GM19043 (cell line): ENCODE data around the gene MGAT4C.

Experiments
- ATAC-seq: cut with Tn5 transposase; IDR thresholded peaks from one replicate; pipeline ENCODE4 v1.9.1; 2021; ENCODE audit warnings: low read depth; ENCODE audit not compliant: unreplicated experiment

MGAT4C gene

DNA sequence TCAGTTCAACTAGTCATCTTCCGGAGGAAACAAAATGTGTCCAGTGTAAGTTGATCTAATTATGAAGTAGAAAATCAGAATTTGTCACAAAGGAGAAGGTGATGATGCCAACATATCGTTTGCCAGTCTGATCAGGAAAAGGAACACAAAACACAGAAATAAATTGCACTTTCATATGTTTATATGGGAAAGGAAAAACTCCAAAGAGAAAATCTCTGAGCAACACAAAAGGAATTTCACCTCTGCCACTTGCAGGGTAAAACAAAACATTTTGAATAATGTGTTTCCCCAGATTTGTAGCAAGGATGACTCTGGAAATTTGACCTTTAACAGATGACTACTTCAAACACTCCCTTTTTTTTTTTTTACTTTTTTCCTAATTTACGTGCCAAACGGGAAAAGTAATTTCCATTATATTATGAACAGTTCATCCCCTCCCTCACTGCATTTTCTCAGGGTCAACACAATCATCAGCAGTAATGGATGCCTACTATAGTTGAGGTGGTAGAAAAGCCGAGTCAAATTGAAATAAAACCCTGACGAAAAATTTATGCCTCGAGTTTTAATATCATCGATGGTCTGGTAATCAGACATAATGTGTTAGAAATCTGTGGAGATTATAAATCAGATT is 25.6 kb downstream of the MGAT4C start:
- no peak for ATAC-seq

DNA sequence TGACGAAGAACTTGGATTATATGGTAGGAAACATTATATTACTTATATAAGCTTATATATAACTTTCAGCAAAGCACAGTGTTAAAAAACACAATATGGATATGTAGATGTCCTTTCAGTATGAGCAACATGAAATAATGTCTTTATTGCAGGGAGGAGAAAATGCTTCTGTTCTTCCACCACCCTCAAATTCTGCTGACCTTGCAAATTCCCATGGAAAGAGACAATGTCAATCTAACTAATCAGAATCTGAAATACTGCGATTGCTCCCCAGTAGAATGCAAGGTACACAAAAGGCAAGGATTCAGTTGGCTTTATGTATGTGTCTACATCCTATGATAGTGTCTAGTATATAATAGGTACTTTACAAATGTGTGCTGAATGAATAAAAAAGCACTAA is 26.4 kb downstream of the MGAT4C start:
- no peak for ATAC-seq

DNA sequence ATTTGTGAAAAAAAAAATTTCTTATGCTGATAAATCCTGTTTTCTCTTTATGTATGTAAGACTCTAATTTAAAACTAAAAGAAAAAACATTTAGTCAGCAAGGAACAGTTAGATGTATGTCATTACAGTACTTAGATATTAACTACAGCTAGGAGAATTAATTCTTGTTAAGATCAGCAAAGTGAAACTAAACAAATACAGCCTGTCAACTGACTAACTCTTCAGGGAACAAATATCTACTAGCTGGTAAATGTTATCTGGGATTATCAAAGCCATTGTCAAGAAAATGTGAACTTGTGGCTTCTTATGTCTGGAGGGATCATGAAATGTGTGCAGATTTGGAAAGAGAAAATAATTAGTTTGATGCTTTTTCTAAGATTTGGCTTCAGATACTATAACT is 27.5 kb downstream of the MGAT4C start:
- no peak for ATAC-seq

DNA sequence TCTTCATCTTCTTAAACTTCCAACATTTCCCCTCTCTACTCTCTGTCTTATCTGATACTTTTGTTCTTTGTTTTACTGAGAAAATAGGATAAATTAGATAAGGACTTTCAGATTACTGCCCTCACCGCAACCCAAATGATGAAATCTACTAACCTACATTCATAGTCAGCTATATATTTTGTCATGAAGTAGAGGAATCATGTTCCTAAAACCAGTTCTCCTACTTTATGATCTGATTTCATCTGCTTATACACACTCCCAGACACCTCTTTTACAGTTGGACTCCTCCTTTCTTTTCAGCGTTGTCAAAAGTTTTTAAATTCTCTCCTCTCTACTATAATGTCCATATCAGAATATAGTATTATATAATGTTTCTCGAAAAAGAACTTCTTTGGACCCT is 29.7 kb downstream of the MGAT4C start:
- ATAC-seq: no peak

DNA sequence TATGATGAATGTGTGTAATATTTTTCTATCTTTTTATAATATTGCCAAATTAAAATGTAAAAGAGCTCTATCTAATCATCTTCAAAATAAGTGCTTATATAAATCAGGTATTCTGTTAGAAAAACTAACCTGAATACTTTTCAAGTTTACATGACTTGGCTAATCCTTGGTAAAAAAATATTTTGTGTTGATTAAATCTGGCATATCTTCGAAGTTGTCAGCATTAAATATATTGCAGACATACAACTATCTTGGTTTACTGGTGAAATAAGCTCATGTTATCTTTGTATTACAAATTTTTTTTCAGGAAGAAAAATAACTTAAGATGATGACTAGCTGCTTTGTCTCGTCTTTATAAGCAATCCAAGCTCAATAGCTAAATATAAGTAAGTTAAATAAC is 39.6 kb downstream of the MGAT4C start:
- ATAC-seq: no peak

DNA sequence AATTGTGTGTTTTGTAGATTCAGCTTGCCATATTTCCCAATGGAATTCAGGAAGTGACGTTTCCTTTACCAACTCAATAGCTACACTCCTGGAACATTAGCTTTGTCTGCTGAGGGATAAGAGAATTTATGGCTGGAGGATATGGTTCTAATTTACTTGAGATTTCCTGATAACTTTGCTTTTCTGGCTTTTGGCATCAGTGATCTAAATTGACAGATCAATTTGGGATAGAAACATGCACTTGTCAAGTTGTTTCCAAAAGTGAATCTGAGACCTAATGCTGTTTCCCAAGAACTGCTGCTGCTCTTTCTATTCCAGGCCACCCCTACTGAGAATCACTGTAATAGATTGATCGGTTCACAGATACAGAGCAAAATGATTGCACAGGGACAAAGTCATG is 43.2 kb downstream of the MGAT4C start:
- no peak for ATAC-seq

DNA sequence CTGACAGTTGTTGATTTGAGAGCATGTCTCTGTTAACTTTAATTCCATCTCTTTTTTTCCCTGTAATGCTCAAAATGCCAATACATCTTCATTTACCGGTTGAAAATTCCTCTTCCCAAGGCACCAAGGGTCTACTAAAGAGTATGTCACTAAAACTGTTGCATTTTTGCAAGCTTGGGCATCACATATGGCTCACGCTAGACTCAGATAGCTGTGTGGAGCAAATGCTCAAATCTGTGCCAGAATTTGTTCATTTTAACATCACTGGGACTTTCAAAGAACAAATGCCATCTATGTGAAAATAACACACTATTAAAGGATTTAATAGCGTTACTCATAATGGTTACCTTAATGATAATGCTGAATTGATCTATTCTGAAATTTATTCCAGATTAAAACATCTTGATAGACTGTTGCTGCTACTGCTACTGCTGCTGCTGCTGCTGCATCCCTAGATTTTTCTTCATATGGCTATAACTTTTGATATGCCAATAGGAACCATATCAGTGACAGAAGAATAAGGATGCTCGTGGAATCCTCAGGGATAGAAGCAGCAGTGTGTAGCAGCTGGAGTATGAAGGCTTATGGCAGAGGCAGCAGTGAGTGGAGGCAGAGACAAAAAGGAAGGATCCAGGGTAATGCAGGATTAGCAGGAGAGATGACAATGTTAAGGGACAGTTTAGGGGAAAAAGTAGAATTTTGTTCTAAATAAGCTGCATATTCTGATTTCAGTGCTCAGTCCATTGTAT is 57.3 kb downstream of the MGAT4C start:
- ATAC-seq: no peak

DNA sequence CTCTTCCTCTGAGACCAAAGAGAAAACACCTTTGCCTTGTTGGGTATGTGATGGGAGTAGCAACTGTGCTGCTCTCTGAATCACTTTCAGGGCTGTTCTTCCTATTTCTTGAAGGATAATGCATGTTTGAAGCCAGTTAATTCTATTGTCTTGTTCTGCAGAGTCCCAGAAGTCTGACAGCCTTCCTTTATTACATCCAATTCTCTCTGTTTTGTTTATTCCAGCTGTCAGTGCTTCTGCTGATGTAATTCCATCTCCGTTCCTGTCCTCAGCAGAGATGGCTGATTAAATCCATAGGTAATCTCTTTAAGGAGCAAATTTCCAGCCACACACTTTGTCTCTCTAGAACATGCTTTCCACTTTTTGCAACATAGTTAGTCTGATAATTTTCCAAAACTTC is 59.7 kb downstream of the MGAT4C start:
- ATAC-seq: no peak

DNA sequence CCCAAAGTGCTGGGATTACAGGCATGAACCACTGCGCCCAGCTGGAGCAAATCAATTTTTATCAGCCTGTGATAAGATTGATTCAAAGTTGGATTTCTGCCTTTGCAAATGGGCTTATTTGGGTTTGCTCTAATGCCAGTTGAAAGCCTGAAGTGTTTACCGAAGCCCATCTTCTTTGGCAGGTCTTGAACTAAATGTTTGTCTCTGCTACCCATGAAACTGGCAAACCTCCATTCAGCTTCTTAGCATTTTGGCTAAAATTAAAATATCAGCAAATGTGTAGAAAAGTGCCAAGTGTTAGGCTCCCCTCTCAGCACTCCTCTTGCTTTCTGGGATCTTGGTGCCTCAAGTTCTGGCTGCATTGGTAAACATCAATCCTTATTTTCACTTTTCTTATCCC is 61.5 kb downstream of the MGAT4C start:
- ATAC-seq: no peak

DNA sequence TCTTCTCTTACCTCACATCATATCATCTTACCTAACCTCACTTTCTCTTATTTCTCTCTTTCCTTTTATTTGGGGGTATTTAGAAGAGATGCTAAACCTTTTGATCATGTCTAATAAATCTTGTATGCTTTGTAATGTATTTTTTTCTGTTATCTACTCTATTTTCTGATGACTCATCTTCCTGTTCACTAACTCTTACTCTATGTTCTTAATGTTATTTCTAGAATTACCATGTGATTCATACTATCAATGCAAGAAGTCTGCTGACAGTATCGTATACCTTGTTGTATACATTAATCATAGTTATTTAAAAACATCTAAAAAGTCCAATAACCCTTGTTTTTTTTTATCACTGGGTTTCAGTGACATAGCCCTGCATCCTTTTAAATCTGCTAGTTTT is 62.3 kb downstream of the MGAT4C start:
- no peak for ATAC-seq

DNA sequence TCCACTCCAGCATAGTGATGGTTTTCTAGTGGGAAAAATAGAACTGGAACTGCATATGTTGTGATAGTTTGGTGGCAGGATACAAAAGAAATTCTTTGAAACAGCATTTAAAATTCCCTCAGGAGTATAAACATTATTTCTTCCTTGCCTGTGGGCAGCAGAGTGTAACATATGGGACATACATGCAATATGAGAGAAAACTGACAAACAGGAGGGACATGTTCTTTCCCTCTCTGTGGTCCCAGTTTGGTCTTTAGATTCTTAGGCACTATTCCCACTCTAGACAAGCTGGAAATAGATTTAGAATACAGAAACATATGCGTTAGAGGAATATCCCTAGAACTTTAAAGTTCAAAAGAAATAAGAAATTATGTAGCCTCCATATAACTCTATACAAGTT is 68.0 kb downstream of the MGAT4C start:
- no peak for ATAC-seq

DNA sequence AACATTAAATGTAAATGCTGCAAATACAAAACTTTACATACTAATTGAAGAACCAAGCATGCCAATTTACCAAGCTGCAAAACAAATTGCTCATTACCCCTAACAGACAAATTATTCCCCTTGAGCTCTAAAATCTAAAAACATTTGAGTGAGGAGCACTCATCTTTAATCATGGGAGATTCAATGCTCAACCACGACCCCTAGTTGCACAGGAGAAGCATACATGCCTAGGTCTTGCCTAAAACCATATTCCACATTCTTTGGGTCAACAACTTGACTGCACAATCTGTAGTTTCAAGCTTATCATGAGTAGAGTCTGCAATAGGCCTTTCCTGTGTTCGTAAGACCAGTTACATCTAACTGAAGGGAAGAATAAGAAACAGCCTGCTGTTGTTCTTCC is 69.7 kb downstream of the MGAT4C start:
- ATAC-seq: no peak

DNA sequence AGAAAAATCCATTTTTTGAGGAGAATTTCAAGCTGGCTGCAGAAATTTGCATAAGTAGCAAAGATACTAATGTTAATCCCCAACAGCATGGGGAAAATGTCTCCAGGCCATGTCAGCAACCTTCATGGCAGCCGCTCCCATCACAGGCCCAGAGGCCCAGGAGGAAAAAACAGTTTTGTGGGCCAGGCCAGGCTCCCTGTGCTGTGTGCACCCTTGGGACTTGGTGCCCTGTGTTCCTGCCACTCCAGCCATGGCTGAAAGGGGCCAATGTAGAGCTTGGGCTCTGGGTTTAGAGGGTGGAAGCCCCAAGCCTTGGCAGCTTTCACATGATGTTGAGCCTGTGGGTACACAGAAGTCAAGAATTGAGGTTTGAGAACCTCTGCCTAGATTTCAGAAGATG is 76.3 kb downstream of the MGAT4C start:
- no peak for ATAC-seq

DNA sequence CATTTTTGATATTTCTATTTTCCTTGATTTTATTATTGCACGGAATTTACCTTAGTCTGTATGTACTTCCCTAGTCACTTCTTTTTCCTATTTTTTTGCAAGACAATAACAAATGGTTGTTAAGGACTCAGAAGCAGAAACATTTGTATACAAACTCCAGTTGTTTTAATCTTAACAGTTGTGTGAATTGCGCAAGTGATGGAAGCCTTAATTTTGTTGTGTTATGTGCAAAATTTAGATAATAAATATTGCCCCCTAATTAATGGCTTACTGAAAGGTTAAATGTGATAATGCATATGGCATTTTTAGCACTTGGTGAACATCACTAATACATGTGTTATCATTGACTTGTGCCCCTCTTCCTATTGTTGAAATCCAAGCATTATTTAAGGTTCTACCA is 82.0 kb downstream of the MGAT4C start:
- no peak for ATAC-seq

DNA sequence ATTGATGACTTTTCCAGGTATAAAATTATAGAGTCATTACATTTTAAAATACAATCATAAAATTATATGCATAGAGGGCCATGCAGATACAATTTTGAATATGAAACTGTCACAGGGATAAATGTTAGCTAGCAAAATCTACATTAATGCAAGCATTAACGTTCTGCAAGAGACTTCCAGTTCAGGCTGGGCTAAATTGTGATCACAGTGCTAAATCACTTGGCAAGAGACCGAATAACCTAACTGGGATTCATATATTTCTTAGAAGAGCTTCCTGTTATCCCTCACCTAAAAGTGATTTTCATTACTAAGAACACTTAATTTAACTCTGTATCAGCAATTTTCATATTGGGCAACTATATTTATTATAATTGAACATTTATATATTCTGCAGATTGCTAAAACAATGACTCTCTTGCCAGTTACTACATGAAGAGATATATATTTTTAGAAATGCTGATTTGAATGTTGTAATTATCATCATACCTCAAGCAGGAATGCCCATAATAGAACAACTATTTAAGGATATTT is 83.2 kb downstream of the MGAT4C start:
- ATAC-seq: no peak

DNA sequence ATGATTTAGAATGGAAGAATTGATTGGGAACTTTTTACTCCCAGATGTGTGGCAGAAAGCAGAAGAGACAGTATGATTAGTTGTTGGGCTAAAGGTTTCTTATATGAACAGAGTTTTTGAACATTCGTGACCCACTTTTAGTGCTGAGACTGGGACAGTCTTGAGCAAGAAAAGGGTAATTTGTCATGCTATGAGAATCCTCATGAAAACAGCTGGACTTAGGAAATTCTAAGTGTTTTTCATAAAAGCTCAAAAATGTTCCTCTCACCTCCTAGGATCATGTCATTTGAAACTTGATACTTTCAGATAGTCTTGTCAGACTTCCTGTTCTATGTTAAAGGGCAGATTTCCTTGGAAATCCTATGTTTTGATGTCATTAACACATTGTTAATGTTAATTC is 86.1 kb downstream of the MGAT4C start:
- ATAC-seq: no peak

DNA sequence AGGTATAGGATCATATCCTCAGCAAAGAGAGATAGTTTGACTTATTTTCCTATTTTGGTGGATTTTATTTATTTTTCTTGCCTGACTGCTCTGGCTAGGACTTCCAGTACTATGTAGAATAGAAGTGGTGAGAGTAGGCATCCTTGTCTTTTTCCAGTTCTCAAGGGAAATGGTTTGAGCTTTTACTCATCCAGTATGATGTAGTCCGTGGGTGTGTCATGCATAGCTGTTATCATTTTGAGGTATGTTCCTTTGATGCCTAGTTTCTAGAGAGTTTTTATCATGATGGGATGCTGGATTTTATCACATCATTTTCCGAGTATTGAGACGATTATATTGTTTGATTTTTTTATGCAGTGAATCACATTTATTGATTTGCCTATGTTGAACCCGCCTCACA is 97.2 kb downstream of the MGAT4C start:
- ATAC-seq: no peak

DNA sequence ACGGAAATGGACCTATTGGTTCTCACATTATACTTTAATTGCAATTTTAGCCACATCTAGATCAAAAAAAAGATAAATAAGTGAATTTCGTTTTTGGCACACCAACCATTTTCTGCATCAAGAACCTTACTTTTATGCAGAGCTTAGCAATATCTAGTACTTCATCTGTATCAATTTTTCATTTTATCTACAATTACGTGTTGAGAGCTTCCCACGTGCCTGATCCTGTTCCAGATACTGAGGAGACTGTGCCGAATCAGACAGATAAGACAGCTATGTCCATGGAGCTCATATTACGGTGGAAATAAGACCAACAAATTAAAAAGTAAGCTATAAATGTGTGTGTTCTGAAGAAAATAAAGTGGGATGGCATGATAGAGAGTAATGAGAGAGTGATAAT is 101.6 kb downstream of the MGAT4C start:
- no peak for ATAC-seq

DNA sequence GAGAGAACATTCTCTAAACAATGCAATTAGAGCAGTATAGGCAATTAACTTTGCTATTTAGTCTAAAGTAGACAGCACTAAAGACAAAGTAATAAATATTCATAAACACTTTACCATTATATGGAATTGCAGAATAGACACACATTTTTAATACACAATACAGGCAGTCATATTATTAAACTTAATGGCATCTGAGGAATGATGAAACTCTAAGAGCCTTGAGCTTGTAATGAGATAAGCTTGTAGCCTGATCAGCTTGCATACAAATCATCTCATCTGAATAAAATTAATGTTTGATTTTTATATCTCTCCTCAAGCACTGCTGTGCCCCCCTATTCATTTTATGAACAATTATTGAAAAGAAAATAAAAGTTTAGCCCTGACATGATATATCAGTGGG is 107.6 kb downstream of the MGAT4C start:
- no peak for ATAC-seq

DNA sequence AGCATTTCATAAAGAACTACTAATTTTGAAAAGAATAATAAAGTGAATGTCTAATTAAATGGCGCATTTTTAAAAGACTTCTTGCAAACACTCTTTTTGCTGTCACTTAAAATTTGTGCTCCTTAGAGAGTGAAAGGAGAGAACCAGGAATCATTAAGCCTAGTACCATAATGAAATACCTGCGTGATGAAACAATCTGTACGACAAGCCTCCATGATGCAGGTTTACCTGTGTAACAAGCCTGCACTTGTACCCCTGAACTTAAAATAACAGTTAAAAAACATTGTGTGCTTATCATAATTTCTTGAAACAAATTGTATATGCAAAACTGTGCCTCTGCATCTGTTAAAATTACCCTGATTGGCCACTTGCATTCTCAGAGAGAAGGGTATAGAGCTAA is 108.1 kb downstream of the MGAT4C start:
- no peak for ATAC-seq

DNA sequence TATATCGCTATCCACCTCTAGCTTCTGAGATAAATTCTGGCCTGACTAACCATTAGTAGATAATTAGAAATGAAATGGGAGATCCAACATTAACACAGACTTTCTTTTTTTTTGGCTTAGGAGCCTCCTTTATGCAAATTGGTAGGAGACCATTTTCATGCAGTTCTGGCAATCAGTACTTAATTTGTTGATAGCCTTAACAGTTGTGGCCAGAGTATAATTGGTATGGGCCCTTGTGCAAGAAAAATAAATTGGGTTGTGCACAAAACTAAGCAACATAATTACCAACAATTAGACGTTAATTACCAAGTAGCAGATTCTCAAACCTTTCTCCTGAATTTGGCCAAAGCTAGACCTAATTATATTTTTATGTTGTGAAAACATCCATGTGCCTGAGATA is 111.0 kb downstream of the MGAT4C start:
- ATAC-seq: no peak

DNA sequence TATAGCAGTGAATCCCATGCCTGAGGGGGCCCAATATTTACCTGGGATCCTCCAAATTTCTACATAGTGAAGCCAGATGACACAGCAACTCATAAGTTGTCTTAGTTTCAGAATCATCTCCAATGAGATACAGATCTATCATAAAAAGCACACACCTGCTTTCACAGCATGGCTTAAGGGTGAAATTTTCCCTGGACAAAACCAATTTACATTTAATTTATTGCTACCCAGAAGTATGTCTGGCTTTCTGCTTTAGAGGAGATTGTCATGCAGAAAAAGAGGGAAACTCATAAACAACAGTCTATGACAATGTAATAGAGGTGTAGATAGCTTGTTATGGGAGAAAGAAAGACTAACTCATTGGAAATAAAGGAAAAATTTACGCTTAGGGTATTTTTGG is 113.0 kb downstream of the MGAT4C start:
- ATAC-seq: no peak
